ENCODE measurements around the gene LPA. TPM values are rescaled to one million over a fixed set of nuclear protein-coding genes. Genes with fewer than 3 reads are reported as not detected.
"Not testable (repeated sequence)": the region's sequence is repeated elsewhere in the genome, so short reads cannot be mapped to it uniquely, and the experiment has no call there.

LPA gene
- total RNA-seq, 1 donor from 2014 or later, result 0.10 TPM

DNA sequence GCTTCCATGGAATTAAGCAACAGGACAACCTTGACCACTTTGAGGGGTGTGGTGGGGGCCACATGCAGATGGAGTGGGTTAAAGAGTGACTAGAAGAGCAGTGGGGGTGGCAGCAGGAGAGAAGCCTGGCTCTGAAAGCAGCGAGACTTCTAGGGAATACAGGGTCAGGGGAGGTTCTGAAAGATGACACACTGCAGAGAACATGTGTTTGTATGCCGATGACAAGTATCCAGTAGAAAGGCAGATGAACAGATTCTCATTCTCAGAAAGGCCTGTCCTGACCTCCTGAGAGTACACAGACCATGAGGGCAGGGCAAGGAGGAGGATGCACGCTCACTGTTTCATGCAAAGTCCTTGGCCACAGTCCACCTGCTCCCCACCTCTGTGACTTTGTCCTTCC, 2.9 kb downstream of the LPA start:
- DNase-seq, result no peak

DNA sequence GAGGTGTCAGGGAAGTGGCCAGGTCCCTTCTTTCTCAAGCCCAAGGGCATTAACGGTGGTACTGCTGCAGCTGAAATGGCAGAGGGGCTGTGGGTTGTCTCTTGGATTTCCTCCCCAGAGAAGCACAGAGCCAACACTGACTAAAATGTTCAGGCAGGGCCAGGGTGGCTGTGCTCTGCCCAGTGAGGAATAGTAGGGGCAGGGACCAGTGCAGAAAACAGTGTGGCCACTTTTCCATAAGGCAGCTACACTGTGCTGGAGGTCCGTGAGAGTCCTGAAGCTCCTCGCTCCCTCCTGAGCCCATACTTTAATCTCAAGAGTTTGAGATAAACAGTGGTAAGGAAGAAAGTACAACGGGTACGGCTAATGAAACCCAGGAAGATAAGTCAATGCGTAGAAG, 4.5 kb downstream of the LPA start:
- DNase-seq, result no peak

DNA sequence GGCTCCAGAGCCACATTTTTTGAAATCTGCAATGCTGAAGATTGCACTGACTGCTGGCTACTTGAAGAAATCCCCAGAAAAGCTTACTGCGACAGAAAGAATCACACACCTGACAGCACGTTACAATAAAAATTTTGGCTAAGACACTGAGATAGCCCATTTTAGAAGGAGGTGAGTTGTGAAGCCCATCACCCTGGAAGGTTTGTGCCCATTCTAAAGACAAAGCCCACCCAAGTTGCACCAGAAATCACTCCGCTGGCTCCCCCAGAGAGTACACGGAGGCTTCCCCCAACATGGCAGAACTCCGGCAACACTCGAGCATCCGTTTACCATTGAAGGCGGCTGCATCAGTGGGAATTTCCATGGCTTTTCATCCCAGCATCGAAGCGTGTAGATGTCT, 29.4 kb downstream of the LPA start:
- no peak for DNase-seq

GRCh38 chr6:160595838-160596832, 67.9 kb downstream of the LPA start:
- no peak for DNase-seq

DNA sequence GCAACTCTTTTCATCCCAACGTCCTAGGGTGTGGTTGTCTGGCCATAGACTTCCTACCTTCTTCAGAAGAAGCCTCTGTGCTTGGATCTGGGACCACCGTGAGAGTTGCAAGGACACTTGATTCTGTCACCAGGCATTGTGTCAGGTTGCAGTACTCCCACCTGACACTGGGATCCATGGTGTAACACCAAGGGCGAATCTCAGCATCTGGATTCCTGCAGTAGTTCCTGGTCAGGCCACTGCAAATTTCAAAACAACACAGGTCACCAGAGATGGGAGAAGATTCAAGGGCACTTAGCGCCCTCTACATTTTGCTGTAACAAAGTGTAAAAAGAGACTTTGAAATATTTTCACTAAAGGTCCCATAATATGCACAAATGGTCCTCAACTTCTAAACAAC, 68.8 kb downstream of the LPA start:
- not testable (repeated sequence) for DNase-seq

DNA sequence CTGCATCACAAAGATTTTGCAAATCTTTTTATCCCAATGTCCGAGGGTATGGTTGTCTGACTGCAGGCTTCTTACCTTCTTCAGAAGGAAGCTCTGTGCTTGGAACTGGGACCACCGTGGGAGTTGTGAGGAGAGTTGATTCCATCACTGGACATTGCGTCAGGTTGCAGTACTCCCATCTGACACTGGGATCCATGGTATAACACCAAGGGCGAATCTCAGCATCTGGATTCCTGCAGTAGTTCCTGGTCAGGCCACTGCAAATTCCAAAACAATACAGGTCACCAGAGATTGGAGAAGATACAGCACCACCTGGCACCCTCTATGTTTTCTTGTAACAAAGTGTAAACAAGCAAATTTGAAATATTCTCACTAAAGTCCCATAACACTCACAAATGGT, 77.7 kb downstream of the LPA start:
- no peak for DNase-seq

DNA sequence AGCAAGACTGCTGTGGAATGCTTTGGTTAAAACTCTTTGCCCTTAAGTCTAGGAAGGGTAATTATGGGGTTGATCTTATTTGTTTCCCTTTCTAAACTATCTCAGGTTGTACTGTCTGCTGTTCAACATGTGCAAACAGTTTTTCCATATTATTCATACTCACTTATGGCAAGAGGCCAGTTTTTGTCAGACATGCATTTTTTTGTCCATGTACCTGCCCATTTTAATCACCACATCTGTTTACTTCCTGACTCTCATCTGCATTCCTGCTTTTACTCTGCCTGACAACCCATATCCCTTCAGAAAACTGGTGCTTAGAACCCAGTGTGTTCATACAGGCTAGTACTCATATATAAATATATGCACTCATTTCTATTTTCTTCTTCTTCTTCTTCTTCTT, 80.3 kb downstream of the LPA start:
- no peak for DNase-seq

DNA sequence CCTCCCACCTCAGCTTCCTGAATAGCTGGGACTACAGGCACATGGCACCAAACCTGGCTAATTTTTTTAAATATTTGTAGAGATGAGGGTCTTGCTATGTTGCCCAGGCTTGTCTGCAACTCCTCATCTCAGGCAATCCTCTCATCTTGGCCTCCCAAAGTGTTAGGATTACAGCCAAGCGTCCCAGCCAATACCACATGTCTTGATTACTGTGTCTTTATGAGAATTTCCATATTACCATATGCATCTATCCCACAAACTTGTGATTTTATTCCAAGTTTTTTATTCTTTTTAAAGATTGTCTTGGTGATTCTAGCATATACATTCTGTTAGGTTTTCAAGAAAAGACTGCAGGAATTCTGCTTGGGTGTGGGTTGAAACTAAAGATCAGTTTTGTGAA, 82.7 kb downstream of the LPA start:
- DNase-seq, result no peak

DNA sequence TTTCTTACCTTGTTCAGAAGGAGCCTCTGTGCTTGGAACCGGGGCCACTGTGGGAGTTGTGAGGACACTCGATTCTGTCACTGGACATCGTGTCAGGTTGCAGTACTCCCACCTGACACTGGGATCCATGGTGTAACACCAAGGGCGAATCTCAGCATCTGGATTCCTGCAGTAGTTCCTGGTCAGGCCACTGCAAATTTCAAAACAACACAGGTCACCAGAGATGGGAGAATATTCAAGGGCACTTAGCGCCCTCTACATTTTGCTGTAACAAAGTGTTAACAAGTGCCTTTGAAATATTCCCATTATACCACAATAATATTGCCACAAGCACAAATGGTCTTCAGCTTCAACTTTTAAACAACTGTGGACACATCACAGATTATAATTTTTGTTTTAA, 85.6 kb downstream of the LPA start:
- DNase-seq, result not testable (repeated sequence)

DNA sequence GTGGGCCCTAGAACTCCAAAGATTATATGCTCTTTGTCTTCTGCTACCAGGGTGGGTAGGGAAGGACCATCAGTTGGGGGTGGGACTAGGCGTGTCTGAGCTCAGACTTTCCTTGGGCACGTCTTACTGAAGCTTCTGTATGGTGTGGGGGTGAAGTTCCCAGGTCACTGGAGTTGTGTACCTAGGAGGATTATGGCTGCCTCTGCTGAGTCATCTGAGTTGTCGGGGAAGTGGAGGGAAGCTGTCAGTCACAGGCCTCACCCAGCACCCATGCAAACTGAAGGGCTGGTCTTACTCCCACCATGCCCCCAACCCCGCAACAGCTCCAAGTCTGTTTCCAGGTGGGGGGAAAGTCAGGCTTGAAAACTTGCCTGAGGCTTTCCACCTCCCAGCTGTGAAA, 90.1 kb downstream of the LPA start:
- no peak for DNase-seq

- DNase-seq, result not testable (repeated sequence)
Measured at GRCh38 chr6:160571201-160571600, 92.9 kb downstream of the LPA start.

DNA sequence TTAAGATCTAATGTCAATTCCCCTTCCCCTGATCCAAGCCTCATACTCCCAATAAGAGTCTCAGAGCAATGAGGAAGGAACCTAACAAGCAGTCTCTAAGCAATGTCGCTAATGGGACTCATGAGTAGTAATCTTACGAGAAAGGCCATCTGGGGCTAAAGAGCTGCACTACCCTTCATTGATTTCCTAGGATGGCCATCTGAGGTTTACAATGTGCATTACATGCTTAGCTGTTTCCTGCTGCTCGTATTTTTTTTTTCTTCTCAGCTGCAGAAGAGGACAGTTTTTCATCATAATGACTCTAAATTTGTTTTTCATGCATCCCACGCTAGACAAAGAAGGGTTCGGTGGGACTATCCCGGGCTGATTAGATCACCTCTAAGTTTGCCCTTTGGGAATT, 119.3 kb downstream of the LPA start:
- no peak for DNase-seq

GRCh38 chr6:160535270-160535669, 128.8 kb downstream of the LPA start:
- no peak for DNase-seq

GRCh38 chr6:160534050-160534696, 129.9 kb downstream of the LPA start:
- peak; percentile 84 for DNase-seq

DNA sequence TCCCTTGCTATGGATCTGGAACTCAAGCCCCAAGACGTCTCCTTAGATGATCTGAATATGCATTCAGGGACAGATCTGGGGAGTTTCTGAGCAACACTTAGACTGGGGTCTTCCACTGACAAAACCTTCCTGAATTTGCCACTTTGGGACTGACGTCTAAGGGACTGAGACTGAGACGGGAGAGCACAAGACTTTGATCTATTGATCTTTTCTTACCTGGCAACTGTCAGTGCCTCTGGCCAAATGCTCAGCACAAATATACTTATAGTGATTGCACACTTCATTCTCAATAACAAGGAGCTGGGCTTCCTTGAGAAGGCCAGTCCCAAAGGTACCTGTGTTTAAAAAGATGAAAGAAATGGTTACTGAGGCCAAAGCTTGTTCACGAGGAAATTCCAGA, 131.8 kb downstream of the LPA start:
- DNase-seq, result no peak

DNA sequence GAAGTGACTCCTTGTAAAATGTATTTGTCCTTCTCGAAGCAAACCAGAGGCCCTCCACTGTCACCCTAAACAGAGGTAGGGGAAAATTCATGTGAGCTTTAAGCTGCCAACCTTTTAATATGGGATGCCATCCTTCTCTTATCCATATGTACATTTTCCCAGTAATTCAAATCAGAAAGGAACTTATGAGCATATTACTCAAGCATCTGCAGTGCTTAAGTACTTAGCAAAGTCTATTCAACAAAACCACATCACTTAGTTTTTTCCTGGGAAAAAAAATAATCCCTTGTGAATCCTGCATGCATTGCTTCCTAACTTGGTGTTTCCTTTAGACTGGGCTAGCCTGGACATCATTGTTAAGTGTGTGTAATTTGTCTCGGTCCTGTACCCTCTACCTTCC, 132.2 kb downstream of the LPA start:
- no peak for DNase-seq

DNA sequence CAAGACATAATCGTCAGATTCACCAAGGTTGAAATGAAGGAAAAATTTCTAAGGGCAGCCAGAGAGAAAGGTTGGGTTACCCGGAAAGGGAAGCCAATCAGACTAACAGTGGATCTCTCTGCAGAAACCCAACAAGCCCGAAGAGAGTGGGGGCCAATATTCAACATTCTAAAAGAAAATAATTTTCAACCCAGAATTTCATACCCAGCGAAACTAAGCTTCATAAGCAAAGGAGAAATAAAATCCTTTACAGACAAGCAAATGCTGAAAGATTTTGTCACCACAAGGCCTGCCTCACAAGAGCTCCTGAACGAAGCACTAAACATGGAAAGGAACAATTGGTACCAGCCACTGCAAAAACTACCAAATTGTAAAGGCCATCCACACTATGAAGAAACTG, 134.6 kb downstream of the LPA start:
- not testable (repeated sequence) for DNase-seq

DNA sequence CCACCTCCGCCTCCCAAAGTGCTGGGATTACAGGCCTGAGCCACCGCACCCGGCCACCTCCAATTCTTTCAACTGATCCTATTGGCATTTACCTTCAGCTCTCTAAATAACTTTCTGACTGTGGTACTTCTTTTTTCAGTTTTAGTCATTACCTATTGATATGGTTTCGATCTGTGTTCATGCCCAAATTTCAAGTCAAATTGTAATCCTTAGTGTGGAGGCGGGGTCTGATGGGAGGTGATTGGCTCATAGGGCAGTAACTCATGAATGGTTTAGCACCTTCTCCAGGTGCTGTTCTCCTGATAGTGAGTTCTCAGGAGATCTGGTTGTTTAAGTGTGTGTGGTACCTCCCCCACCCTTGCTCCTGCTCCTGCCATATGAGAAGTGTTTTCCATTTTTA, 140.9 kb downstream of the LPA start:
- DNase-seq, result no peak

GRCh38 chr6:160520043-160520904, 143.8 kb downstream of the LPA start:
- peak; percentile 91 for DNase-seq

- DNase-seq, result no peak
Measured at GRCh38 chr6:160519603-160520042, 144.5 kb downstream of the LPA start.

- no peak for DNase-seq
Measured at GRCh38 chr6:160519133-160519532, 144.9 kb downstream of the LPA start.

GRCh38 chr6:160513836-160514235, 150.2 kb downstream of the LPA start:
- no peak for DNase-seq

Data from tongue (tissue), 2 donors.